ENCODE measurements around the gene SRCAP.
"Not testable (repeated sequence)": the region's sequence is repeated elsewhere in the genome, so short reads cannot be mapped to it uniquely, and the experiment has no call there.

The SRCAP gene

DNA sequence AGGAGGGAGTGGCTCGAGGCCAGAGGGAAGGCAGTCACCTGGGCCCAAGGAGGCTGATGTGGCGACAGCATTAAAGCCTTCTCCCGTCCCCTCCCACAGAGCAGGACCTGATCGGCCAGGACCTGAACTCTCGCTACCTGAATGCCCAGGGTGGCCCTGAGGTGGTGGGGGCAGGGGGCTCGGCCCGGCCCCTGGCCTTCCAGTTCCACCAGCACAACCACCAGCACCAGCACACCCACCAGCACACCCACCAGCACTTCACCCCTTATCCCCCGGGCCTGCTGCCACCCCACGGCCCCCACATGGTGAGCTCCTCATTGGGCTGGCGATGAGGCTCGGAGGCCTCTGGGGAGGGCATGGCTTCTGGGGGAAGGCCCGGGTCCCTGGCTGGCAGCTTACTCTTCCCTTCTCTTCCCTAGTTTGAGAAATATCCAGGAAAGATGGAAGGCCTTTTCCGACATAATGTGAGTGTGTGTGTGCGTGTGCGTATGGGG, 34.3 kb upstream of the SRCAP start:
- DNase-seq = no peak

DNA sequence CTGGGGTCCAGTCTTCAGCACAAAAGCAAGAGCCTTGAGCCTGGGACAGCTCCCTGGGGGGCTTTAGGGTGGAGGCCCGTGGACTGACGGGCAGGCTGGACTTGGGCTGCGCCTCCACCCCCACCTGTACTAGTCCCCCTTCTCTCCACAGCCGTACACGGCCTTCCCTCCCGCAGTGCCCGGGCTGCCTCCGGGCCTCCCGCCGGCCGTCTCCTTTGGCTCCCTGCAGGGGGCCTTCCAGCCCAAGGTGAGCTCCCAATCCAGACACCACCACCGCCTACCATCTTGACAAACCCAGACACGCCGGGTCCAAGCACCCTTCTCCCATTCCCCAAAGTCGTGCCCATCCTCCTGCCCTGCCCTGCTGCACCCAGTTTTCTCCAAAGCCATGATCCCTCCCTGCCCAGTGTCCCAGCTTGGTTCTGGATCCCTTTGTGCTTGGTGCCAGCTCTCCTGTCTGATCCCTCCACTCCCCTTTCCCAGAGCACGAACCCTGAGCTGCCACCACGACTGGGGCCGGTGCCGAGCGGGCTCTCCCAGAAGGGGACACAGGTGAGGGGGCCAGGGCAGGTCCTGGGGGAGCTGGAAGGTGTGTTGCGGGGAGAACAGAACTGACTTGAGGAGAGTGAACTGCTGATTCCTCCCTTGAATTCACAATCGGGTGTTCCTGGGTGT, 33.7 kb upstream of the SRCAP start:
- no peak for DNase-seq

DNA sequence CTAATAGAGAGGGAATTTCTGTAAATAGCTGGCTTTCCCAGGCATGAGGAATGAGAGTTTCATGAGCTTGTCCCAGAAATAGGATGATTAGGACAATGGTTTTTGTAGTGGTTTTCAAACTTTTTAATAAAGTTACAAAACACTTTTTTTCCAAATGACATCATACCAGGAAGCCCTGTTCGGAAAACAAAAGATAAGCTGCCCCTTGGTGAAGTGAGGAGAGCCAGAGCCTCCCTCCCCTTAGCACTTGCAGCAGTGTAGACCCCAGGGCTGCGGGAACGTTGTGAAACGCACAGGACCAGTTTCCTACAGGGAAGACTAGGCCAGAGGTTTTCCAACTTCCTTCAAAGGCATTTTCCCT, 33.2 kb upstream of the SRCAP start:
- DNase-seq = no peak

DNA sequence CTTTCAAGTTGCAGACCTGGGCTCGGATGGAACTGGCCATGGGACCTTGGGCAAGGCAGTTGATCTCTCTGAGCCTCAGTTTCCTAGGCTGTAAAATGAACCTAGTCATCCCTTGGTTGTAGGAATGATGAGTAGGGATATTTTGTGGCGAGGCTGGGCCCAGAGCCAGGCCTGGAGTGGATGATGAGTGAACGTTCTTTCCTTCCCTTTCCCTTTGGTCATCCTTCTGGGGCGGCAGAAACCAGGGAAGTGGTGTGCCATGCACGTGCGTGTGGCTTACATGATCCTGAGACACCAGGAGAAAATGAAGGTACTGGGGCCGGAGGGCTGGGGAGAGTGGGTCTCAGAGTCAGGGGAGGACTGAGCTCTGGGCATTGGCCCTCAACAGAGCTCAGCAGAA, 32.3 kb upstream of the SRCAP start:
- no peak for DNase-seq

DNA sequence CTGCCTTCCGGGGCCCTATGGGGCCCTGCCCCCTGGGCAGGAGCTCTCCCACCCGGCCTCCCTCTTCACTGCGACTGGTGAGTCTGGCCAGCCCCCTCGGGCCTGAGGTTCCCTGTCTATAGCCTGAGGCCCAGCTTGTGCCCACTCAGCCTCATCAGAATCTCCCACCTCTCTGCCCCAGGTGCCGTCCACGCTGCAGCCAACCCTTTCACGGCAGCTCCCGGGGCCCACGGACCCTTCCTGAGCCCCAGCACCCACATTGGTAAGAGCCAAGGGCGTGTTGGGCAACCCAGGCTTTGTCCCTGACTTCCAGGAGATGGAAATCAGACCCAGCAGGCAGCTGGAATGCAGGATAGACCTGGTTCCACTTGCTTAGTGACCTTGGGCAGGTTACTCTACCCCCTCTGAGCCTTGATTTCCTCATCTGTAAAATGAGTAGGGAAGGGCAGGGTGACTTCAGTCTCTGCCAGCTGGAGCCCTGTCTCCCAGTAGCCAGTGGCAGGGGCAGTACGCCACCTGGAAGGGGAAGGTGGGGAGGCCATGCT, 31.5 kb upstream of the SRCAP start:
- no peak for DNase-seq

DNA sequence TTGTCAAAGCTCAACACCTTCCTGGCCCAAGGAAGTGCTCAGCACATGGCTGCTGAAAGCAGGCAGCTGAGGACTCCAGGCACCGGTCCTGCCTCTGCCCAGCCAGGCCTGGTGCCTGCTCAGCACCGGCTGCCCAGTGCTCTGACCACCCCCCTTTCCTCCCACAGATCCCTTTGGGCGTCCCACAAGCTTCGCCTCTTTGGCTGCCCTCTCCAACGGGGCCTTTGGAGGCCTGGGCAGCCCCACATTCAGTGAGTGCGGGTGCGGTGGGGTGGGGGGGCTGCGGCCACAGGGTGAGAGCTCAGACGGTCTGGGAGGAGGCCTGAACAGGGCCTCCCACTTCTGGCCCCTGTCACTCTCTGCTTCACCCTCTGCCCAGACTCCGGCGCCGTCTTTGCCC, 30.6 kb upstream of the SRCAP start:
- no peak for DNase-seq

DNA sequence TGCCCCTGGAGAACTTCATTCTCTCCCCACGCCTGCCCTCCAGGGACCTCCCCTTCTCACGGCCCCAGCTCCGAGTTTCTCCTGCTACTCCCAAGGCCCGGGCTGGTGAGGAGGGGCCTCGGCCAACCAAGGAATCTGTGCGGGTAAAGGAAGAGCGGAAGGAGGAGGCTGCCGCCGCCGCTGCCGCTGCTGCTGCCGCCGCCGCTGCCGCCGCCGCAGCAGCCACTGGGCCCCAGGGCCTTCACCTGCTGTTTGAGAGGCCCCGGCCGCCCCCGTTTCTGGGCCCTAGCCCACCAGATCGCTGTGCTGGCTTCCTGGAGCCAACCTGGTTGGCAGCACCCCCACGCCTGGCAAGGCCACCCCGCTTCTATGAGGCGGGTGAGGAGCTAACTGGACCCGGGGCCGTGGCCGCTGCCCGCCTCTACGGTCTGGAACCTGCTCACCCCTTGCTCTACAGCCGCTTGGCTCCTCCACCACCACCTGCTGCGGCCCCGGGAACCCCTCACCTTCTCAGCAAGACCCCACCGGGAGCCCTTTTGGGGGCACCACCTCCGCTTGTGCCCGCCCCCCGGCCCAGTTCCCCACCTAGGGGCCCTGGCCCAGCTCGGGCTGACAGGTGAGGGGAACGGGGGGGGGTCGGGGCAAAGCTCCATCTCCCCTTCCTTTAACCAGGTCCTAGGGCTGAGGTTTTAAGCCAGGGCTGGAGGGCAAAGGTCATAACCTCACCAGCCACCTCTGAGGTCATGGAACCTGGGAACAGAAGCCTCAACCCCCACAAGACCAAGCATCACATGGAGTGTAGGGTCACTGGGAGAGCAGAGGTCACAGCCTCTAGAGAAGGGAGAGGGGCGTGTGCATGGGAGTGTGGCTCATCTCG, 29.7 kb upstream of the SRCAP start:
- no peak for DNase-seq

DNA sequence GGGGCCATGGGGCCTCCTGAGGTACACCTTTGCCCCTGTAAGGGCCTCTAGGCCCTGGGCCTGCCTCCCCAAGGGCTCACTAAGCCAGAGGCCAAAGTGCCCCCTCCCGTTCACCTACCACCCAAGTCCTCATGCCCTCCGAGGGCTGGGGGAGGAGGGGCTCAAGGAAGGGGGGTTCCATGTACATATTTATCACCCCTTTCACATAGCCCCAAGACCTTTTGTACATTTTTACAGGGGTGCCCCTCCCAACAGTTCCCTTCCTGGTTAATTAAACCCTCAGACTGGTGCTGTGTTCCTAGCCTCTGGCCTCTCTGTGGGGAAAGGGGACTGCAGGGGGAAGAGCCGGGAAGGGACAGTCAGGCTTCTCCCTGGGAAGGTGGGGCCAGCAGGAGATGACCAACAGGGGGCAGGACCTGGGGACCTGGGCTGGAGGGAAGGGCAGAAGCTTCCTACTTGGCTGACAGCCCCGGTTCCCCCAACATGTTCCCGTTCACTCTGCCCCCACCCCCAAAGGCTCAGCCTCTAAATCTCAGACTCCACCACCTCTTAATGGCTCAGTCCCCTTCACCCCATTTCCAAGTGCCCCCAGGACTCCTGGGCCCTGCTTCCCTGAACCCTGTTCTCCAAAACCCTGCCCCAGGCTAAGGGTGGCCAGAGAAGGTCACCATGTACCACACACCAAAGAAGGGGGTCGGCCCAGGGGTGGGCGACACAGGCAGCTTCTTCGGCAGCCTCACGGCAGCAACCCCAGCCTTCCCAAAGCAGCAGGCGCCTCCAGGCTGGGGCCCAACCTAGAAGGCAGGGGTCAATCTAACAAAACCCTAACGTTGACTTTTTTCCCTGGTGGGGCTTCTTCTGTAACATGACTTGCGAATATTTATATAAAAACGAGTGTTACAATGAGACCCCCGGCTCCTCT, 28.8 kb upstream of the SRCAP start:
- no peak for DNase-seq

DNA sequence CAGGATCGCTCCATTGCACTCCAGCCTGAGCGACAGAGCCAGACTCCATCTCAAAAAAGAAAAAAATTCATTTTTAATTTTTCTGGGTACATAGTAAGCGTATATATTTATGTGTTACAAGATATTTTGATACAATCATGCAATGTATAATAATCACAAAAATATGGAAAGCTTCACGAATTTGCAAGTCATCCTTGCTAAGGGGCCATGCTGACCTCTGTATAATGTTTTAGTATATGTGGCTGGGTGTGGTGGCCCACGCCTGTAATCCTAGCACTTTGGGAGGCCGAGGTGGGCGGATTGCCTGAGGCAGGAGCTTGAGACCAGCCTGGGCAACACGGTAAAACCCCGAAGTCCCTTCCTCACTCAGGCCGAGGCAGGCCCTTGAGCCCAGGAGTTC, 23.8 kb upstream of the SRCAP start:
- DNase-seq = no peak

DNA sequence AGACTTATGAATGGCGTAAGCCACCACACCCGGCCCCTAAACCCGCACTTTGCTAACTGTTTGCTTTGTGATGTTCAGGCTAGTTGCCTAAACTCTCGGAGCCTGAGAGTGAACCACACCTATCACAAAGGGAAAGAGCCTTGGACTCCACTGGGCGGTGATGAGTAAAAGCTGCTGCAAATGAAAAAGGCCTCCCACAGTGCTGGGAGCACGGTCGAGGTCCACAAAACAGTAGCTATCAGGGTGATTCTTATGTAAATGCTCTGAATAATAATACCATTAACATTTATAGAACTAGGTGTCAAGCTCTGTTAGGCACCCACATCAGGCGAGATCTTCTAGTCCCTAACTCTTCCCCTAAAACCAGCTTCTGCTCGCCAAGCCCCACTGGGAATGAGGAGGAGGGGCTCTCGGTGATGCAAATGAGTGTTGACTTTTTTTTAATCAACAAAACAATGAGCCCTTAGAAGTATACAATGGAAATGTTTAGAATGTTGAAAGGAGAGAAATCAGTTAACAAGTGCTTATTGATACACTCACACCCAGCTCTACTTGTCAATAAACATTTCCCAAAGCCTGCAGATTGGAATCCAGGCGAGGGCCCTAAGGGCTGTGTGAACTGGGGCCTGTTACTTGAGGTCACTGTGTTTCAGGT, 20.9 kb upstream of the SRCAP start:
- DNase-seq = no peak

DNA sequence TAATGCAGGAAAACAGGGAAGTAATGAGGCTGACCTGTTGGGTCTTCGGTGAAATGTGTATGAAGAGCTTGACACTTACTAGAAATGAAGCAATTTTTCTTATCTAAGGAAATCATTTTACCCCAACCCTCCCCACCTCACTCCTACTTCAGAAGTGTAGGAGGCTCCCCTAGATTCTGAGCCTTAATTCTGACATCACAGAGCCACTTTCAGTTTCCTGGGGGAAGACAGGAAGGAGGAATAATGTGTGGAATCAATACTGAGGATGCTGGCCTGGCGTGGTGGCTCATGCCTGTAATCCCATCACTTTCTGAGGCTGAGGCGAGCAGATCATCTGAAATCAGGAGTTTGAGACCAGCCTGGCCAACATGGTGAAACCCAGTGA, 20.4 kb upstream of the SRCAP start:
- DNase-seq = no peak

DNA sequence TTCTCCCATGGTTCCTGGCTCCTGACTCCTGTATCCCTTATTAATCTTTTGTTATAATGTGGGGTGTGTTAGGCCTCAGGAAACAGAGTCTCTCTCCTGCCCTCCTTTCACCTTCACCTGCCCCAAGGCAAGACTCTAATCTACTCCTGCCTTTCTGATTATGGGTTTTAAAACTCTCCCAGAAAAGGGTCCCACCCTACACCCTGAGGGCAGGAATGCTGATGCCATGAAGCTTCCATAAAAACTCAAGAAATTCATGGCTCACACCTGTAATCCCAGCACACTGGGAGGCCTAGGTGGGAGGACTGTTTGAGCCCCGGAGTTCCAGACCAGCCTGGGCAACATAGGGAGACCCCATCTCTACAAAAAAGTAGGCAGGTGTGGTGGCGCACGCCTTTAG, 18.6 kb upstream of the SRCAP start:
- no peak for DNase-seq

DNA sequence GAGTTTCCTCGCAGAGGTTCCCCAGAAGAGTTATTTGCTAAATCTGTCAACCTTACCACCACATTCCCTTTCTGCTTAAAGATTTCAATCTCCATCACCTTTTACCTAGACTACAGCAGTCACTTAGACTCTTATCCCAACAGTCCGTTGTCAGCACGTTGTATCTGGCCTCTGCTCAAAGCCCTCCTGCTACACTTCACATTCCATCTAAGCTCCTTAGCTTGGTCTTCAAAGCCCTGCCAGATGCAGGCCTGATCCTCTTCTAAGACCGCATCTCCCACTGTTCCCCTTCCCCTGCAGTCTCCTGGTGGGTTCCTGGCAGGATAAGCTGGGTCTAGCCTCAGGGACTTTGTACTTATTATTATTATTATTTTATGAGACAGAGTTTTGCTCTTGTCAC, 10.3 kb upstream of the SRCAP start:
- no peak for DNase-seq

DNA sequence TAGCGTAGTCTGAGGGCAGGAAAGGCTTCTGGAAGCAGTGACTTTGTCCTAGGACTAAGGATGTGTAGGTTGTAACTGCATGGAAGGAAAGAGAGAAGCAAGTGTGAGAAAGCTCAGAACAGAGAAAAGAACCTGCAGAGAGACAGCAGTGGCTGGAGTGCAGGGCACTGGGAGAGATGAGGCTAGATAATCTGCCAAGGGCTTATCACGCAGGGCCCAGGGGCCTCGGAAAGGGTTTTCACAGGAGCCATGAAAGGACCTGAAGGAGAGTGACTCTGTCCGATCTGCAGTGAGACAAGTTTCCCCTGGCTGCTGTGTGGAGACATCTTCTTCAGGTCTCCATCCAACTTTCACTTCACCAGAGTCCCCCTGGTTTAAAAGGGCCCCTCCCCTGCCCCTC, 7.1 kb upstream of the SRCAP start:
- DNase-seq = no peak

DNA sequence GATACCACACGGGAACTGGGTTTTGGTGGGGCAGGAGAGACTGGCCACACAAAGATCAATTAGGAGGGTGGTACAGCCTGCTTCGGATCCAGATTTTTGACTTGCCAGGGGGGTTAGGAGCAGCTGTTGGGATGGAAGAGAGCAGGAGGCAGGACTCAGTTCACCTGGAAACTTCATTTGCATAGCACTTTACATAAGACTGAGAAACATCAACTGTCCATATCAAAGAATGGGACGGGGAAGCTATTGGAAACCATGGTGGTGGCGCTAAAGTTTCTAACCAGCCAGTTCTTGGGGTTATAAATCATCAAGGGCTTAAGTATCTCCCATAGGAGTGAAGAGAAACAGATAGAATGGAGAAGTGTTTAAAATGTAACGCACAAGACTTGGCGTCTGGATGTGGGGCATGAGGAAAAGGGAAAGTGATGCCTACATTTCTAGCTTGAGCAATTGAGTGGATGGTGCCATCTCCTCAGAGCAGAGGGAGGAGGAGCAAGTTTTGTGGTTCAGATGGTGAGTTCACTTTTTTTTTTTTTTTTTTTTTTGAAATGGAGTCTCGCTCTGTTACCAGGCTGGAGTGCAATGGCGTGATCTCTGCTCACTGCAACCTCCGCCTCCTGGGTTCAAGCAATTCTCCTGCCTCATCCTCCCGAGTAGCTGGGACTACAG, 6.4 kb upstream of the SRCAP start:
- DNase-seq = no peak

DNA sequence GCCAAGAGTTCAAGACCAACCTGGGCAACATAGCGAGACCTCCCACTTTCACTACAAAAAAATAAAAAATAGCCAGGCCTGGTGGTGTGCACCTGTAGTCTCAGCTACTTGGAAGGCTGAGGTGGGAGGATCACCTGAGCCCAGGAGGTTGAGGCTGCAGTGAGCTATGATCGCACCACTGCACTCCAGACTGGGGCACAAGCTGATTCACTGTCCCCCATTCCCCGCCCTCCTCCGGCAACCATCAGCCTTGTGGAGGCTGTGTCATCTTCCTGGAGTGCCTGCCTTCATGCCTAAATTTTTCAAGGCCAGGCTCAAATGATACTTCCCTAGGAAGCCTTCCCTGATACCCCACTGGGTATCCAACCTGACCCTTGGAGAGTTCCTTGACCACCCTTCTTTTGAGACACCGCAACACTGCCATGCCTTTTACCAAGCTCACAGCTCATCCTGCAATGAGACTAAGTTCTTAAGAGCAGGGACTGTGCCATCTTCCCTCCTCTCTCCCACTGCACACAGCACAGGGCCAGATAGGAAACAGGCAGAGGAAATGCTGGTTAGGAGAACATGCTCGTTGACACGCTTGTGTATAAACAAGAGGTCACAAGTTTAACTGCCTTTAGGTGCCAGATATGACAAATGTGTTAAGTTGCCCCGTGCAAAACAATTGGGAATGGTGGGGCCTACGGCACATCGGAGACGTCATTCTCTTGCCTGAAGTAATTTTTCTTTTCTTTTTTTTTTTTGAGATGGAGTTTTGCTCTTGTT, 3.9 kb upstream of the SRCAP start:
- DNase-seq = no peak

DNA sequence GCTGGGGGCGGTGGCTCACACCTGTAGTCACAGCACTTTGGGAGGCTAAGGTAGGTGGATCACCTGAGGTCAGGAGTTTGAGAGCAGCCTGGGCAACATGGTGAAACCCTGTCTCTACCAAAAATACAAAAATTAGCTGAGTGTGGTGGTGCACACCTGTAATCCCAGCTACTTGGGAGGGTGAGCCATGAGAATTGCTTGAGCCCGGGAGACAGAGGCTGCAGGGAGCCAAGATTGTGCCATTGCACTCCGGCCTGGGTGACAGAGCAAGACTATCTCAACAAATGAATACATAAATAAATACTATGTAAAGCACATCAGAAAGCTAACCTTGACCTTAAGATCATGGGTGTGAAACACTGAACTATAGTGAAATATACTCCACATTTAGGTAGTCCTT, 2.3 kb upstream of the SRCAP start:
- DNase-seq = not testable (repeated sequence)

DNA sequence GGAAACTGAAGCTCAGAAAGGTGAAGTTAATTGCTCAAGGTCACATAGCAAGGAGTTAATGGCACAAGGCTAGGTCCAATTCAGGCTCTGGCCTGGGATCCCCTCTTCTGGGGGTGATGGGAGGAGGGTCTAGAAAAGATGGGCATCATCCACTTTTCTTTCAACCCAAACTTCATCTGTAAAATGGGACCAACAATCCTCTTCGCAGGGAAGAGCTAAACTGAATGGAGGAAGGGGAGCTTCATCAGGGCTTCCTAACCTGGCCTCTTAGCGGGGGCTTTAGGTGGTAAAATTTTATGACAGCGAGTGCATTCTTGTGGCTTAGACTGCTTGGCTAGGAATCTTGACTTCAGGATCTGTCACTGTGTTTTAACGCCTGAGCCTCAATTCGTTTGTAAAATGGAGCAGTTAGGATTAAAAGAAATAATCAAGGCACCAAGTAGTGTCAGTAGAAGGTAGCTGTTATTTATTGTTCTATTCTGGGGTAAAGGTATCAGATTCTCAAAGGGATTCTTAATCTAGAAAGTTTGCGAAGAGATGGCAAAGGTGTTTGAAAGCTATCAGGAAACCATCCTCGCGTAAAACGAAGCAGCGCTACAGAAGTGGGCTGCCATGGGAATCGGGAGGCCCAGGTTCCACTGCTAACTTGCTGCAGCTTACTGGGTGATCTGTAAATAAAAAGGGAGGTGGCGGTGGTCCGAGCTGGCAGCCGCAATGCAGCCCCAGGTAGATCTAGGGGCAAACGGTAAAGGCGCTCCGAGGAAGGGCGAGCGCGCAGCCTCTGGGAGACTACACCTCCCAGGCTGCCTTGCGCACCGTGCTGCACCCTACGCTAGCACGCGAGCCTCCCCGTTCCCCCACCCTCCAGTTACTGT, 1.5 kb upstream of the SRCAP start:
- DNase-seq = no peak

DNA sequence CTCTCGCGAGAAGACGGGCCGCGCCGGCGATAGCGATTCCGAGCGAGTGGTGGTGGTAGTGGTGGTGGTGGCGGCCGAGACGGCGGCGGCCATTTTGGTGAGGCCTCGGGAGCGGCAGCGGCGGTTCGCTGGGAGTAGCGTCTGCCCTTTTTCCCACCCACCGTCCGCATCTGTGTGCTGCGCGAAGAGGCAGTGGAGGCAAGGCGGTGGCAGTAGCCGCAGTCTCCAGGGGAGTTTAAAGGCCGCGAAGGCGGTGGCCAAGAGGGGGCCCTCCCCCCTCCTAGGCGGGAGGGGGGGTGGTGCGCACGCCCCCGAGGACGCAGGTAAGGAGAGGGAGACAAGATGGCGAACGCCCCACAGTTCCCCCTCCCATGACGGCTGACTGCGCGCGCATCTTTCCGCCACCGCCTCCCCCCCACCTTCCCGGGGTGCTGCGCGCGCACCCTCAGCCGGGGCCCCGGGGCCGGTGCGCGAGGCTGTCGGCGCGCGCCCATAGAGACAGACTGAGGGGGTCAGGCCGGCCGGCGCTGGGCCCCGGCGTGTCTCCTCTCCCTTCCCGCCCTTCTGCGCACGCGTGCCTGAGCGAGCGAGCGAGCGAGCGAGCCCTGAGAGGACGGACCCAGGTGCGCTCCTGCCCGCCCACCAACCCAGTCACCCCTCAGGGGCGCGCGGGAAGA, 694 bp upstream of the SRCAP start:
- peak; percentile 99 for DNase-seq
